MV-4-11 (cell line): ENCODE data around the gene DCTN3.

Experiments
- DNase-seq: peaks from one replicate; lab custom pipeline; 2025; lab: John Stamatoyannopoulos, UW

The DCTN3 gene

DNA sequence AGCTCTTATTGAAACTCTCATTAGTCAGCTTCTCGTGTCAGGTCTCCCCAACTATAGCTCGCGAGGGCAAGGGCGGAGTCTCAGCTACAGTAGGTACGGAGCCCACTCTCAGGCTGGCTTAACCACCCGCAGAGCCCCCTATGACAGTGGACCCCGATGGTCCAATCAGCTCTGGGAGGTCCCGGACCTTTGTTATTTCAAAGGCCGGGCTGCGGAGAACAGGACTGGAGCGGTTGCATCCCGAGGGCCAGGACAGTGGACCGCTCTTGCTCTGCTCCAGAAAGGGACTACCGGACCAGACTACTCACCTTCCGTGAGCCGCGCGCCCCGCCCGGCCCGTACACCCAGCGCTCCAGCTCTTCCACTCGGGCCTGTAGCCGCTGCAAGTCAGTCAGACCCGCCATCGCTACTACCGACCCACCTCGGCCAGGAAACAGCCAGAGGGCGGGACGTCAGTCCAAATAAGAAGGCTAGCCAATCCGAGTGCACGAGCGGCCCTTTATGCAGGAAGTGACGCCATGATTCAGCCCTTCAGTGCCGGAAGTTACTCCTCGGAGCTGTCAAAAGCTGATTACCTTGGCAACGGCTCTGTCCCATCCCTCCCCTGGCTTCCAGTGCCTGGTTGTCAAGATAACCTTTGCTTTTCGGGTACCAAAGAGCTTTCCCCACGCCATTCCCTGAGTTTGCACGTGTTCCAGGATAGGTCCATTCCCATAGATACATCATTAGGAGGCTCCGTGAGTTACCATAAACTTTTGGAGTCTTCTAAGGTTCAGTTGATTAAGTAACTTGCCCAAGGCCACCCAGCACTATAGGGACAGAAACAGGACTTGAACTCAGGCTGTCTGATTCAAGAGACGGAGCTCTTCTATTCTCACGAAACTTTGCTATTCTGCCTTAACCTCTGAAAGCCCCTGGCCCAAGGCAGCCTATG, at the start of gene DCTN3:
TSS of gene DCTN3 (minus strand) at position 435 of the 934 bp plus-strand sequence. CDS start at position 404, 31 bp downstream.
- DNase-seq = peak; percentile 96

DNA sequence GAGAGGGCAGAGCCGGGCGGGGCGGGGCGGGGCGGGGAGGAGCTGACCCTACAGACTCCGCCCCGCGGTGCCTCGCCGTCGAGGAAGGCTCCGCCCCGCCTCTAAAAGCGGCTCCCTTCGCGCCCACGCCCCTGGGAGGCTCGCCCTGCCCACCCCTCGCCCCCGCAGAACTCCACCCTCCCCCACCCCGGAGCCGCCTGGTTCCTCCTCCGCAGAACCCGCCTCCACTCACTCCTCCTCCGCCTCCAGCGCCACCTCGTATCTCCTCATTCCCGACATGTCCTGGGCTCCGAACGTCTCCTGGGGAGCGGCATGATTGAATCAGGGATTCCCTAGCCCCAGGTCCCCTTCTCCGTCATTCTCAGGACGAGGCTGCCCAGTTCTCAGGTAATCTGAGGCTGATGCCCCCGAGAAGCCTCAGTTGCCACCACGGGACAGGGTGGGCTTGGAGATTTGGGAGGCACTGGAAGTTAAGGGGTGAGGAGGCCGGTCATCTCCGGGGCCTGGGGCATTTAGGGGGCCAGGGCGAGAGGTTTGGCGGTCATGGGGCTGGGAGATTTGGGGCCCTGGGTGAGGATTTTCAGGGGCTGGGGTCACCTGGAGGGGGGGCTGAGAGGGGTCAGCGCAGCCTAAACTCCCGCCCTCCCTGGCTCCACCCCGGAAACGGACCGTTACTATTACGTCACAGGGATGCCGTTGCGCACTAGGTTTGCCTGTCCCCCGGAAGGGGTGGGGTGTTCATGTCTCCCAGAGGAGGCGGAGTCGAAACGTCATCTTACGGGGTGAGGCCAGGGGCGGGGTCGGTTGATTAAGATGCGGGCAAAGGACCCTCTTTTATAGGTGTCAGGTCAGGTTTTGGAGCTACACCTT, 45.3 kb upstream of the DCTN3 start:
- peak; percentile 92 for DNase-seq

DNA sequence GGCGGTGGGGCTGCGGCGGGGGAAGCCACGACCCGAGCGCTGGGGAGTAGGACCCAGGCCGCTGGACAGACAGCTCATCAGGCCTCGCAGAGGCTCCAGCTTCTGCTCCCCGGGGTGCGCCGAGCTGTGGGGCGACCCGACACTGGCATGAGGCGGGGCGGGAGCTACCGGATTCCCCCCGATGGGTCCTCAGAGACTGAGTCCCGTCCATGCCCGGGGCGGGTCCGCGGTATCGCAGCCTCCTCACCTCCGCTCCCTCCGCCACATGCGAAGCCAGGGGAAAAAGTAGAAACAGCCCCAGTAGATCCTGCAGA, 44.7 kb upstream of the DCTN3 start:
- DNase-seq = no peak

DNA sequence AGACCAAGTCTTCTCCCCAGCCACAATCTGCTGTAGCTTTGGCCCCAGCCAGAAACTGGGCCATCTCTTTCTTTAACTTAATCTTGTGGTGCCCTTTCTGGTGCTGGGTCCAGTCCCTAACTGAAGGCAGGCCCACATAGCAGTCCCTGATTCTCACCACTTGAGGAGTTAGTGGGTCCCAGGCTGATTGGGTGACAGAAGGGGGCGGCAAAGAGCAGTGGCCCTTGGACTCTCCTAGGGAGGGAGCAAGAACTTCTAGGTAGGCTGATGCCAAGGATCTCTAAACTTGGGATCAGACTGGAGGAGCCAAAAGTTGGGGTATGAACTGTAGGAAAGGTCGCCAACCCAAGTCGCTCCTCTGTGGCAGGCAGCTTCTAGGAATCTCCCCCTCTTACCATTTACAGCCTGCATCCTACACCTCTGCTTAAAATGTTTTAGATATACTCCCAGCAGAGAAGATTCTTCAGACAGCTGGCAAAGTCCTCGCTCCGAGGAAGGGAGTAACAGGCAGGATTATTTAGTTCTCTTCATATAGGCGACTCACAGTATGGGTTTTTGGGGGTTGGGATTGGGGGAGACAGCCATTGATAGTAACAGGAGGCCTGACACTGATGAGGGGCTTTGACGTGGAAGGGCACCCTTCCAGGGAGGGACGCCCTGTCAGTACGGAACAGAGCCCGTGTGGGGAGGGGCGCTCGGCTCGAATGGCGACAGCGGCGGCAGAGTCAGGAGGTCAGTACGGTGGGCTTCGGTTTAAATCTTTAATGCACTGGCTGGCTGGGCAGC, 44.2 kb upstream of the DCTN3 start:
- DNase-seq = peak; percentile 78

DNA sequence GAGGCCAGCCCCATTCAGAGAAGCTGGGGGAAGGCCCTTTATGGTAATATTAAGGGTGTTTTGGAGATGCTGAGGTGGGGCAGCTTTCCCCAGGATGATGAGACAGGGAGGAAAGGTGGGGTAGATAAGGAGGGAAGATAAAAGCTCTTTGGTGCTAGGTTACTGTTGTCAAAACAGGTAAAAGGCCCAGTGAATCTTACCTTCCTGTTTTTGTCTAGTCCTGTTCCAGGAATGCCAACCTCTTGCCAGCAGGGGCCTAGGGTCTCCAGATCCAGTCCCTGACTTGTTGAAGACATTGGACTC, 43.0 kb upstream of the DCTN3 start:
- DNase-seq = no peak

DNA sequence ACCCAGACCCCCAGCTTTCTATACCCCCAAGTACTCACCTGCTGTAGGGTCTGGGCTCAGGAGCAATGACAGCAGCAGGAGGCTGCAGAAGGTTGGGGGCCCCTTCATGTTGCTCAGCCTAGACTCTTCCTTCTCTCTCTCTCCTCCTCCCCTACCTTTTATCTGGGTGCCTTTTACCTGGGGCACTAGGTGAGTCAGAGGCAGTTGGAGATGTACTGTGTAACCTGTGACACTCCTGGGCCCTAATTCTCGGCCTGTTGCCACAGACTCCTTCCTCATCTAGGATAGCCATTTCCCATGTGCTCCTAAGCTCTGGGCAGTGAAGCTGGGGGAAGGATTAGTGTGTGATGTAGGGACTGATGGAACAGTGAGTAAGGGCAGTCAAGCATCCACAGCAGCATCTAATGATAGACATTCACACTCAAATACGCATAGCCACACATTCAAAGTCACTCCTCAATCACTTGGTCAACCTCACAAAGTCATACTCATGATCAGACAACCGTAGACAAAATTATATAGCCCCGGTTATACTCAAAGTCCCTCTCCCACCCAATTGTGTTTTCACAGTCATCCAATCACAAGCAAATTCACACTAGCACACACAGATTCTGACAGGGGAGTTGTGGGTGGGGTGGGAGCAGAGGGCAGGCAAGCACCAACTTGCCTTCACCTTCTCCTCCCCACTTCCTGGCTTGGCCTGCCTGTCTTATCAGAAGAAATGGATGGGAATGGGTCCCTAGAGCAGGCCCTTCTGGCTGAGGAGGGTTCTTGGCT, 42.4 kb upstream of the DCTN3 start, which contains the start of gene CCL27:
TSS of gene CCL27 (minus strand) at position 132 of the 777 bp plus-strand sequence. CDS start at position 108, 24 bp downstream.
- DNase-seq = no peak

DNA sequence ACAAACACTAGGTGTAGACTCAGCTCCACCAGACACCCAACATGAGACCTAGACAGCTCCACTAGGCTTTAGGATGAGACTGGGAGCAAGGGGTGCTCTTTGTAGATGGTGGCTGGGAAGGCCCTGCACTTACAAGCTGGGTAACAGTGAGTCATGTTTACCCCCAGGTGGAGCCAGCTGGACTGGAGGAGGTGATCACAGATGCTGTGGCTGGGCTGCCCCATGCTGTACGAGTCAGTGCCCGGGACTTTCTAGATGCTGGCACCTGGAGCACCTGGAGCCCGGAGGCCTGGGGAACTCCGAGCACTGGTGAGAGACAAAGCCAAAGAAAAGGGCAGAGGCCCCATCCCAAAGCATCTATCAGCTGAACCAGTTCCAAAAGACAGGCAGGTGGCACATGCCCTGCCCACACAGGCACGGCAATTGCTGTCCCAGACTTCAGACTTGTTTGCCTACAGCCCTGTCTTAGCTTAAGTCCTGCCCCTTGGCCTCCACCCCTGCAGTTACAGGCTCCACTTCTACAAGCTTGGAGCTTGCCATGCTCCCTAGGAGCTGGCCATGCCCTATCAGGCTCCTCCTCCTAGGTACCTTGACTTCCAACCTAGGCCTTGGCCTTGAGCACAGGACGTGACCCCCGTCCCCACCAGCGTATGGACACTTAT, 39.4 kb upstream of the DCTN3 start:
- DNase-seq = no peak

DNA sequence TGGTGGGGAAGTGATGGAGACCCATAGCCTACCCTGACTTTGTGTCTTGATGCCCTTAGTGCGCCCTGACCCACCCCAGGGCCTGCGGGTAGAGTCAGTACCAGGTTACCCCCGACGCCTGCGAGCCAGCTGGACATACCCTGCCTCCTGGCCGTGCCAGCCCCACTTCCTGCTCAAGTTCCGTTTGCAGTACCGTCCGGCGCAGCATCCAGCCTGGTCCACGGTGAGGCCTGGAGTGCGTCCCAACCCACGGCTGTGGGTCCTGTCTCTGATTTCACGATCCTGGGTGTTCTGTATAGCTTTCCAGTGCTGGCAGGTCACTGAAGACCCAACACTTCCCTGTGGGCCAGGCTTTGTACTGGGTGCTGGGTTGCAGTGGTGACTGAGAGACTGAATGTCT, 38.2 kb upstream of the DCTN3 start:
- DNase-seq = no peak

DNA sequence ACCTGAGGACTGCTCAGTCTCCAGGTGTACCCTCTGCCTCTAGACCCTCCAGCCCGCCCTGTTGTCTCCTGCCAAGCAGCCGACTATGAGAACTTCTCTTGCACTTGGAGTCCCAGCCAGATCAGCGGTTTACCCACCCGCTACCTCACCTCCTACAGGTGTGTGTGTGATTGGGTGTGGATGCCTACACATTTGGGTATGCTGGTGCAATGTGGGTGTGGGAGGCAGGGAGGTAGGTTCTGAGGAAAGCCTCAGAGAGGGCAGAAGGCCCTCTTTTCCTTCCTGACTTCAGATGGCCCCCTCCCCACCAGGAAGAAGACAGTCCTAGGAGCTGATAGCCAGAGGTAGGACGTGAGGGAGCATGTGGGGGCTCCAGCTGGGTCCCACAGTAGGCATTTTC, 36.7 kb upstream of the DCTN3 start:
- no peak for DNase-seq

DNA sequence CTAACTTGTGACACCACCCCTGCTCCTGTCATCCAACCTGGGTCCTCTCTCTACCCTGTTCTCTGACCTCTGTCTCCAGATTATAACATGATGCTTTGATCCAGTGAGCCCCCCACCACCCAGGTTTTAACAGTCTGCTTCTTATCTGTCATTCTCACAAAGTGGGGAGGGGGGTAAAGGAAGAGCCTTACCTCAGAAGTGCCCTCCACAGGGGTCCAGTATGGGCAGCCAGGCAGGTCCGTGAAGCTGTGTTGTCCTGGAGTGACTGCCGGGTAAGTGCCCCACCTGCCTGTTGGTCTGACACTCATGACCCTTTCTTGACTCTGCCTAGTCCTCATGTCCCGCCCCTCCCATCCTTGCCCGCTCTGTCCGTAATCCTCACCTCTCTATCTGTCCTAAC, 35.1 kb upstream of the DCTN3 start:
- no peak for DNase-seq

DNA sequence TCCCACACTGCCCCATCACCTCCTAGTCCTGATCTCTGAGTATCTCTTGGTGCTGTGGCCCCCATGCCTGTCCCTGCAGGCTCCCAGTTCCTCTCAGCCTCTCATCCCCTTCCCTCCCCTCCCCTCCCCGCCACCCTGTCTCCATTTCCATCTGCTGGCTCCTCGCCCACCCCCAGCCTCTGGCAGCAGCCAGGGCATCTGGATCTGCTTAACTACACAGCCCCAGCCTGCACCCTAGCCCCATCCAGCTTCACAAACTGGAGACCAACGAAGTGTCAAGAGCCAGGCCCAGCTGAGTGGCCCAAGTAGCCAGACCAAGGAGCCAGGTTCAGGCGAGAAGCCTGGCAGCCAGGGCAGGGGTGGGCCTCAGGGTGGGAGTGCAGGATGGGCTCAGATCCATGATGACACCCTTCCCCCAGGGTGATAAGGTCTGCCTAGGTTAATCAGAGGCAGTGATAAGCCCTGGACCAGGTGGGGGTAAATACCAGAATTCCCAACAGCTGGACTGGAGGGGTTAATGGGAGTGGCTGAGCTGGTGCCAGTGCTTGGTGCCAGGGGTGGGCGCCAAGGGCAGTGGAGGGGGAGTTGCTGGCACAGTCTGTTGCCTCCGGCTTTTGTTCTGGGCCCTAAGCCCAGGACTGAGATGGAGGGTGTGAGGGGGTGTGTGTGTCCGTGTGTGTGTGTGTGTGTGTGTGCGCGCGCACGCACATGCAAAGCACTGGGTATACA, 34.2 kb upstream of the DCTN3 start:
- DNase-seq = no peak

DNA sequence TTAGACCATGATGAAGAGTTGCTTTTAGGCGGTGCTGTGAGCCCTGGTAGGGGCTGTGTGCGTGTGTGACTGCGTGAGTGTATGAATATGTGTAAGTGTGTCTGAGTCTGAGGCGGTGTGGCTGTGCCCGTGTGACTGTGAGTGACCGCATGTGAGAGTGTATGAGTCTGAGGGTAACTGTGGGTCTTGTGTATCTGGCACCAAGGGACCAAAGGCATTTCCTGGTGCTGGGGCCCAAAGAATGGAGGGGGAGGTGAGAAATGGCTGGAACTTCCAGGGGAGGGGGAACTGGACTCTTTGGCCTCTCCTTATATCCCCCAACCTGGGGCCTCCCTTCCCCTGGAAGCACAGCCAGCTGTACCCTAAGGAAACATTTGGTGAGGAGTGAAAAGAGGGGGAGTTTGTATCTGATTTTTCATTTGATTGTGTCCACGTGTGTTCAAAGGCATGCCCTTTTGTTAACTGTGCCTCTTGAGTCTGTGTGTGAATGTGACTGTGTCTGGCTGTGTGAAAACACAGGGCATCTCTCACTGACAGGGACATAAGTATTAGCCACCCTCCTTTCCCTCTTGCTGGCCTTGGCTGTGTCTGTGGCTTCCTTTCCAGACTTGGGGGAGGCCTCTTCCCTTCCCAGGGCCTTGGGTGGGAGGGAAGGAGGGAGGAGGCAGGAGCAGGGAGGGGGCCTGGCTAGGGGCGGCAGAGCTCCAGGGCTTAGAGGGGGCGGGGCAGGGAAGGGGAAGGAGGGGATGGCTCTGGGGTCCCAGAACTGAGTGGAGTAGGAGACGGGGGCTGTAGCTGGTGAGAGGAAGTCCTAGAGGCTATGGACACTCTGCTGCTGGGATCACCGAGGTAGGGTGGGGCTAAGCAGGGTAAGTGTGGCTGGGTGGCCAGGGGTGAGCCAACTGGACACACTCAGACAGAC, 33.1 kb upstream of the DCTN3 start:
- DNase-seq = no peak

DNA sequence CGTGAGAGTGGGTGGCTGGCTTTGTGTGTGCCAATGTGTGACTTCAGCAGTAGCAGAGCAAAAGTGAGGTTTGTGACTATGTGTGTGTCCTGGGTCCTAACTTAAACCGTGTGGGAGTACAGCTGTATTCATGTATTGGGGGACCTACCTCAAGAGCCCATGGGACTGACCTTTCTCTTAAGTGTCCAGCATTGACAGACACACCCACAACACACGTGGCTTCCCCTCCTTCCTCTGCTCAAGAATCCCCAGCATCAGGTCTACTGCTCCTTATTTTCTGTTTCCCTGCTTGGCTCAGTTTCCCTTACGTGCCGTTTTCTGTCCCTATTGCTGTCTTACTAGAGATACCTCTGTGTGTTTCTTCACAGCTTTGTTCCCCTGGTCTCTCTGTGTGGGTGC, 32.3 kb upstream of the DCTN3 start:
- DNase-seq = no peak

DNA sequence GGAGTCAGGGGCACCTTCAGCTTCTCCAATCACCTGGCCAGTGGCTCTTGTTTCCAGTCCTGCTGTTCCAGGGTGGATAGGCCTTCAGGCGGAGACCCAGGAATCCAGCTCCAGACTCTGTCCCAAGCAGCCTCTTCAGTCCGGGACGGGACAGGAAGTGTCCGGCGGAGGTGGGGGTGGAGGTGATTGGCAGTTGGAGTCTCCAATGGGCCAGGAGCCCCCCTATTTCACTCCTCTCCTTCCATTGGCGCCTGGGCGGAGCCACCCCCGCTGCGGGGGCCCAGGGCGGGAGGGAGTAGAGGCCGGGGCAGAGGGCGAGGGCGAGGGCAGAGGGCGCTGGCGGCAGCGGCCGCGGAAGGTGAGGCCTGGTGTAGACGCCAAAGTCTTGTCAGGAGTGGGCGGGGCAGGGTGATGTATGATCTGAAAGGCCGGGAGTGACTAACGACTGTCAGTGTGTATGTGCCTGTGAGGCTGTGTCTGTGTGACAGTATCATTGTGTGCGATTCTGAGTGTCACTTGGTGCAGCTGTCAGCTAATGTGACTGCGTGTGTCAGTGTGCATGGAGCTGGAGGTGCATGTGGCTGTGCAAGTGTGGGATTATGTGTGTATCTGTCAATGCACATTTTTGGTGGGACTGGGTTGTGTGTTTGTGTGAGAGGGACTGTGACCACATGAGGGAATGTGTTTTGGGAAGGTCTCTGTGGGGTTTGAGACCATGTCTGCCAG, 31.7 kb upstream of the DCTN3 start, which contains the start of gene IL11RA:
TSS of gene IL11RA (plus strand) at position 310 of the 726 bp plus-strand sequence. CDS start 3,033 bp downstream, outside the sequence.
- DNase-seq = peak; percentile 77

DNA sequence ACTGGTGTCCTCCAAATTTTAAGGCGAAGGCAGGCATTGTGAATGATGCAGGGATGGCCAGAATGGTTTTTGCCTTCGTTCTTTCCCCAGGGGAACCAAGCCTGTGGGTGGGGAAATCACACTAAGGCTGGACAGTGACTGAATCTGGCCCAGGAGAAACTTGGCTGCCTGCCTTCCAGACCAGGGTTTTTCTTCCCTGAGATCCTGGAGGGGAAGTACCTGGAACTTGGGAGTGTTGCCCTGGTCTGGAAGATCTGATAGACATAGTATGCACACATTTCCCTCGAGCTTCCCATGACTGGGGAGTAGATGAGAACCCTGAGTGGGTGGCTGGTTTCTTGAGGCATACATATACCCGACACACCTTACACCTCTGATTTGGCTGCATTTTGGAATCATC, 31.0 kb upstream of the DCTN3 start:
- no peak for DNase-seq

DNA sequence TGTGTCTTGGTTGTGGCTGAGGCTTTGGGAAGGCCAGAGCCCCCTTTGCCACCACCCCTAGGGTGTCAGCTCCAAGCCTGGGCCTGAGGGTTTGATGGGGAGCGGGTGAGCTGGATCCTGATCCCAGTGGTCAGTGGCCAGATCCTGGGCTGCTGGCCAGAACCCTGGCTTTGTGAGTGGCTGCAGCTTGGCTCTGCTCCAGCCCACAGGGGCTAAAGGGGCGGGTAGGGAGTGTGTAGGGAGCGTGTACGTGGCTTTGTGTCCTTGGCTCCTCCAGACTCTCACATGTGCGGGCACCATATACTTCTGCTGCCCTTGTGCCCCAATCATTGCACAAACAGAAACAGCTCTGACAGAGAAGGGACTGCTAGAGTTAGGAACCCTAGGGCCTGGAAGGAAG, 30.5 kb upstream of the DCTN3 start:
- no peak for DNase-seq

DNA sequence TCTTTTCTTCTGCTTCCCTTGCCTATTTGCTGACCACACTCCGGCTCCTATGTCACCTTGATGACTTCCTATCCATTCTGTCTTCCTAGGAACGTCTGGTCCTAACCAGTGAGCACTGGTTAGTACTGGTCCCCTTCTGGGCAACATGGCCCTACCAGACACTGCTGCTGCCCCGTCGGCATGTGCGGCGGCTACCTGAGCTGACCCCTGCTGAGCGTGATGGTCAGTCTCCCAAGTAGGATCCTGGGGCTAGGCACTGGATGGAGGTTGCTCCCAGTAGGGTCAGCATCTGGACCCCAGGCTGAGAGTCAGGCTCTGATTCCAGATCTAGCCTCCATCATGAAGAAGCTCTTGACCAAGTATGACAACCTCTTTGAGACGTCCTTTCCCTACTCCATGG, 28.4 kb upstream of the DCTN3 start:
- DNase-seq = no peak

DNA sequence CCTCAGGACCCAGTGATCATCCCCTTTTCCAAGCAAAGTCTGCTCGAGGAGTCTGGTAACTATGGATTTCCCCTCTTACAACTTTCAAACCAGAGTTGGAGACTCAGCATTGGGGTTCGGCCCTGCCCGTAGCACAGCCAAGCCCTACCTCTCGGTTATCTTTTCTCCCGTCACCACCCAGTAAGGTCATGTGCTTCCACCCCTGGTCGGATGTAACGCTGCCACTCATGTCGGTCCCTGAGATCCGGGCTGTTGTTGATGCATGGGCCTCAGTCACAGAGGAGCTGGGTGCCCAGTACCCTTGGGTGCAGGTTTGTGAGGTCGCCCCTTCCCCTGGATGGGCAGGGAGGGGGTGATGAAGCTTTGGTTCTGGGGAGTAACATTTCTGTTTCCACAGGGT, 27.4 kb upstream of the DCTN3 start:
- no peak for DNase-seq

DNA sequence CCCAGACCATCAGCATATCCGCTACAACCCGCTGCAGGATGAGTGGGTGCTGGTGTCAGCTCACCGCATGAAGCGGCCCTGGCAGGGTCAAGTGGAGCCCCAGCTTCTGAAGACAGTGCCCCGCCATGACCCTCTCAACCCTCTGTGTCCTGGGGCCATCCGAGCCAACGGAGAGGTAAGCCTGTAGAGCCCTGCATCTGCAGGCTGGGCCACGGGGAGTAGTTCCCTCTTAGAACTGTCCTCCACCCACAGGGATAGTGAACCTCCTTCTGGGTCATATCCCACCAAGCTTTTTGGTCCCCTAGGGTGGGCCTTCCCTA, 26.7 kb upstream of the DCTN3 start:
- DNase-seq = no peak
